Measurements from ENCODE around the gene ERG28. TPM values are rescaled to one million over a fixed set of nuclear protein-coding genes. Genes with fewer than 3 reads are reported as not detected.

ERG28 gene
- total and polyA plus RNA-seq, 10 of the 15 experiments (the other 5 are each of a cell fraction or from before 2014, with no cell fraction given): 15.2 to 67.0 (median 48.1) TPM

GRCh38 chr14:75615200-75615599 is 45.5 kb downstream of the ERG28 start:
- TF ChIP-seq MYB (IDR thresholded peaks at IDR 0.05; ENCODE audit: borderline replicate concordance, low read depth, low read length) (no peak), PAX5 (IDR thresholded peaks at IDR 0.05; ENCODE audit: borderline replicate concordance, low read depth, low read length) (peak; percentile 44; the same call in 1 of the 2 replicates), NFIC (IDR thresholded peaks at IDR 0.05; ENCODE audit: low read depth, low read length) (no peak), SPI1 (IDR thresholded peaks at IDR 0.05; ENCODE audit: borderline replicate concordance, insufficient read depth, low read depth, low read length) (peak; percentile 63; the same call in 1 of the 2 replicates)
- Histone ChIP-seq H3K9ac (ENCODE audit: control insufficient read depth, insufficient read depth, low read length) (no peak overlapping the region), H3K9me3 (replicated peaks; ENCODE audit: control insufficient read depth, insufficient read depth, low read length) (no peaks in the 10 kb centered on the region; the same call in 1 of the 3 replicates), H2AFZ (ENCODE audit: control insufficient read depth, low read depth, low read length) (no peak overlapping the region; the same call in 1 of the 2 replicates), H3K79me2 (ENCODE audit: control insufficient read depth, insufficient read depth, low read length) (no peaks in the 10 kb centered on the region), H3K4me1 (ENCODE audit: control insufficient read depth, insufficient read depth, low read length) (no peaks in the 10 kb centered on the region), H3K4me3 (no peak overlapping the region), H3K27me3 (replicated peaks in 1 of 2; ENCODE audit: control insufficient read depth in 2 of 2, insufficient read depth in 2 of 2, low read length in 1 of 2) (no peaks in the 10 kb centered on the region), H3K4me2 (ENCODE audit: control insufficient read depth, insufficient read depth) (no peak overlapping the region), H3K36me3 (ENCODE audit: control insufficient read depth in 2 of 2, insufficient read depth in 2 of 2, low read length in 1 of 2) (no peaks in the 10 kb centered on the region), H4K20me1 (ENCODE audit: control insufficient read depth, insufficient read depth) (no peaks in the 10 kb centered on the region), H3K27ac (ENCODE audit: control insufficient read depth, insufficient read depth) (no peak overlapping the region)
- no TSS peak for BruUV-seq (replicated peaks)
- SMC1A ChIA-PET (ENCODE audit: uncharacterized antibody, unreplicated experiment): no interaction called here
- ATAC-seq (peak; percentile 21; the same call in 2 of the 3 replicates), FAIRE-seq (no peak), DNase-seq (ENCODE audit: low read depth, low spot score) (no peak)
- 31% methylated on average over 4 of the region's 4 CpGs for WGBS (ENCODE audit: insufficient coverage, insufficient replicate concordance, low lambda C conversion rate, missing lambda C conversion rate)
- in situ Hi-C loops (cut with MboI): no loop called here
- POLR2A ChIA-PET: no interaction called here
- RAD21 ChIA-PET (ENCODE audit: unreplicated experiment): no interaction called here
- intact Hi-C loops (cut with micrococcal nuclease; ENCODE audit: unreplicated experiment): no loop called here
- CTCF ChIA-PET: interaction anchor here (2.0 kb wide), 1 partner anchor 39 kb away, joined by 7 read pairs; no protein-coding TSS in a partner anchor

GRCh38 chr14:75614179-75614578 is 46.5 kb downstream of the ERG28 start:
- Histone ChIP-seq H3K4me2 (ENCODE audit: control insufficient read depth, insufficient read depth) (no peak overlapping the region), H3K4me1 (ENCODE audit: control insufficient read depth, insufficient read depth, low read length) (no peaks in the 10 kb centered on the region), H4K20me1 (ENCODE audit: control insufficient read depth, insufficient read depth) (no peaks in the 10 kb centered on the region), H3K9me3 (replicated peaks; ENCODE audit: control insufficient read depth, insufficient read depth, low read length) (peaks cover under 1% of the 10 kb centered on the region; the same call in 2 of the 3 replicates), H3K36me3 (ENCODE audit: control insufficient read depth in 2 of 2, insufficient read depth in 2 of 2, low read length in 1 of 2) (no peaks in the 10 kb centered on the region), H3K27ac (ENCODE audit: control insufficient read depth, insufficient read depth) (no peak overlapping the region), H3K27me3 (replicated peaks in 1 of 2; ENCODE audit: control insufficient read depth in 2 of 2, insufficient read depth in 2 of 2, low read length in 1 of 2) (no peaks in the 10 kb centered on the region), H3K9ac (ENCODE audit: control insufficient read depth, insufficient read depth, low read length) (no peak overlapping the region), H3K4me3 (no peak overlapping the region), H3K79me2 (ENCODE audit: control insufficient read depth, insufficient read depth, low read length) (no peaks in the 10 kb centered on the region), H2AFZ (ENCODE audit: control insufficient read depth, low read depth, low read length) (no peak overlapping the region)
- CTCF ChIA-PET: no interaction called here
- TF ChIP-seq CTCF (IDR thresholded peaks at IDR 0.05 in 2 of 3, conservative IDR thresholded peaks at IDR 0.05 in 1 of 3; ENCODE audit: control insufficient read depth in 2 of 3, extremely low read depth in 1 of 3, insufficient read depth in 1 of 3, low read depth in 3 of 3, low read length in 3 of 3) (no peak), RB1 (IDR thresholded peaks at IDR 0.05; ENCODE audit: borderline replicate concordance) (no peak), ZBED1 (IDR thresholded peaks at IDR 0.05; ENCODE audit: borderline replicate concordance) (no peak), HCFC1 (IDR thresholded peaks at IDR 0.05; ENCODE audit: low read length) (no peak), NR2C1 (IDR thresholded peaks at IDR 0.05) (no peak), LARP7 (IDR thresholded peaks at IDR 0.05) (no peak), SIN3A (IDR thresholded peaks at IDR 0.05; ENCODE audit: low read depth, low read length) (no peak)
- RAD21 ChIA-PET (ENCODE audit: unreplicated experiment): no interaction called here
- SMC1A ChIA-PET (ENCODE audit: uncharacterized antibody, unreplicated experiment): interaction anchor here (1.1 kb wide), 1 partner anchor 10 kb away, joined by 3 read pairs; no protein-coding TSS in a partner anchor
- ATAC-seq (no peak), DNase-seq (ENCODE audit: low read depth, low spot score) (no peak), FAIRE-seq (no peak)
- no TSS peak for BruUV-seq (replicated peaks)
- in situ Hi-C loops (cut with MboI) (no loop called here), intact Hi-C loops (cut with micrococcal nuclease; ENCODE audit: unreplicated experiment) (no loop called here)
- 46% methylated on average over 4 of the region's 4 CpGs for WGBS (ENCODE audit: insufficient coverage, insufficient replicate concordance, low lambda C conversion rate, missing lambda C conversion rate)
- POLR2A ChIA-PET: no interaction called here

Measured in GM12878 (cell line).